ENCODE measurements around the gene NTMT1.
"Not testable (repeated sequence)": the region's sequence is repeated elsewhere in the genome, so short reads cannot be mapped to it uniquely, and the experiment has no call there.

Gene NTMT1

DNA sequence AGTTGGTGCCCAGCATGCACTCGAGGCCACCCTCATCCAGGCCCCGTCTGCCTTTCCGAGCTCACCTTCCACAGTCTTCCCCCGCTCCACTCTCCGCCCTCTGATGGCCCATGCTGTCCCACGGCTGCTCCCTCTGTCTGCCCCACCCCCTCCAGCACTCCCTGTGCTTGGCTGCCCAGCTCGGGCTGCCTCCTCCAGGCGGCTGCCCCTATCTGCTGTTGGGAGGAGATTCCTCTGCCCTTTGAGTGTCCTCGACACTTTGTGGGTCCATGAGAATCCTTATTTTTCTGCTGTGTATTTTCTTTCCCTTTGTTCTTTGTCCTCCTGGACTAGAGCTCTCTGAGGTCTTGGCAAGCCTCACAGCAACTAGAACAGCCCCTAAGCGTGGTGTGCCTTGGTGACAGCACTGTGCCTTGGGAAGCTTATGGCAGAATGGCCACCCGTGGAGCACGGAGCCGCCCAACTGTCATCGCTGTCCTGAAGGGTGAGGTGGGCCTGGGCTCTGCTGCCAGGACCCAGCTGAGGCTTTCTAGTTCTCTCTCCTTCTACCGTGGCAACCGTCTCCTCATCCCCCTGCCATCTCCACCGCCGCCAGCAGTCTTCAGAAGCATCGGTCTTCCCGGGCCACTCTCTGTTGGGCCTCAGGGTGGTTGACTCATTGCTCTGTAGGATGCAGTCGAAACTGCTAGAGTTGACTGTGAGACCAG lies 5.2 kb downstream of the NTMT1 start:
- Histone ChIP-seq H3K4me3 (ENCODE audit: extremely low read depth, insufficient read depth, low read length, poor library complexity, severe bottlenecking) (no peak overlapping the region), H3K9me3 (ENCODE audit: control insufficient read depth, low read length) (no peaks in the 10 kb centered on the region), H3K36me3 (ENCODE audit: control insufficient read depth, insufficient read depth, low read length) (peaks cover 84% of the 10 kb centered on the region), H3K27ac (ENCODE audit: low read depth, low read length, severe bottlenecking) (no peak overlapping the region), H3K4me1 (ENCODE audit: control insufficient read depth, insufficient read depth, low read length, poor library complexity, severe bottlenecking) (peaks cover 40% of the 10 kb centered on the region)
- 83 to 87% methylated on average over 13 to 18 of the region's 21 CpGs for WGBS, 2 experiments (ENCODE audit: insufficient coverage in 2 of 2)

DNA sequence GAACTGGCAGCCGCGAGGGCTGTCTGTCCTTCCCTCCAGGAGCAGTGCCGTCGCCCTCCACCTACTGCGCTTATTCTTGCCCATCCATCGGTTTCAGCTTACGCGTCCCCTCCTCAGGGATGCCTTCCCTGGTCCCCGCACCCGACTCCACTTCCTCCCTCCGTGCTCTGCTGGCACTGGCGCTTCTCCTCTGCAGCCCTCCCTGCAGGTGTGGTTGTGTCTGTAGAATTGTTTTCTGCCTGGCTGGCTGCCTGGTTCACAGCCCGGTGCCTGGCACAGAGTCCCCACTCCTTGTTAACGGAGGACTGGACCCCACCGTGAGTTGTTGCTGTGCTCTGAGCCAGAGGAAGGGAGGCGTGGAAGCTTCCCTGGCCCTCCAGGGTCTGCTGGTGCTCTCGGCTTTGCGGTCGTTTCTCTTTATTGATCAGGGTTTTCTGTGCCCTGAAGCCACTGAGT lies 5.7 kb downstream of the NTMT1 start:
- Histone ChIP-seq H3K27ac (ENCODE audit: low read depth, low read length, severe bottlenecking) (no peak overlapping the region), H3K9me3 (ENCODE audit: control insufficient read depth, low read length) (no peaks in the 10 kb centered on the region), H3K4me3 (ENCODE audit: extremely low read depth, insufficient read depth, low read length, poor library complexity, severe bottlenecking) (no peak overlapping the region), H3K4me1 (ENCODE audit: control insufficient read depth, insufficient read depth, low read length, poor library complexity, severe bottlenecking) (peaks cover 40% of the 10 kb centered on the region), H3K36me3 (ENCODE audit: control insufficient read depth, insufficient read depth, low read length) (peaks cover 87% of the 10 kb centered on the region)
- WGBS, 2 experiments (ENCODE audit: insufficient coverage in 2 of 2) = 90 to 91% methylated on average over 14 to 16 of the region's 19 CpGs

DNA sequence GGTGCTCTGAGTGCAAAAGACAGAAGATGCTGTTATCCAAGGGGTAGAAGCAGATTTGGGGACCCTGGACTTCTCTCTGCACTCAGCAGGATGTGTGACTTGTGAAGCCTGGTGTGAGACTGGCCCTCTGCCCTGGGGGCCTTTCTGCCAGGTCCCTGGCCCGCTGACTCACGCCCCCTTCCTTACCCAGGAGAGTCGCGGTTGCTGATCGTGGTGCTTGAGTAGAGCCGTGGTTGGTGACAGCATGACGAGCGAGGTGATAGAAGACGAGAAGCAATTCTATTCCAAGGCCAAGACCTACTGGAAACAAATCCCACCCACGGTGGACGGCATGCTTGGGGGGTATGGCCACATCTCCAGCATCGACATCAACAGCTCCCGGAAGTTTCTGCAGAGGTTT lies 6.5 kb downstream of the NTMT1 start:
- Histone ChIP-seq H3K9me3 (ENCODE audit: control insufficient read depth, low read length) (no peaks in the 10 kb centered on the region), H3K4me3 (ENCODE audit: extremely low read depth, insufficient read depth, low read length, poor library complexity, severe bottlenecking) (no peak overlapping the region), H3K4me1 (ENCODE audit: control insufficient read depth, insufficient read depth, low read length, poor library complexity, severe bottlenecking) (peaks cover 40% of the 10 kb centered on the region), H3K27ac (ENCODE audit: low read depth, low read length, severe bottlenecking) (no peak overlapping the region), H3K36me3 (ENCODE audit: control insufficient read depth, insufficient read depth, low read length) (peaks cover 92% of the 10 kb centered on the region)
- WGBS, 2 experiments (ENCODE audit: insufficient coverage in 2 of 2) = 93 to 95% methylated on average over 10 to 13 of the region's 13 CpGs

DNA sequence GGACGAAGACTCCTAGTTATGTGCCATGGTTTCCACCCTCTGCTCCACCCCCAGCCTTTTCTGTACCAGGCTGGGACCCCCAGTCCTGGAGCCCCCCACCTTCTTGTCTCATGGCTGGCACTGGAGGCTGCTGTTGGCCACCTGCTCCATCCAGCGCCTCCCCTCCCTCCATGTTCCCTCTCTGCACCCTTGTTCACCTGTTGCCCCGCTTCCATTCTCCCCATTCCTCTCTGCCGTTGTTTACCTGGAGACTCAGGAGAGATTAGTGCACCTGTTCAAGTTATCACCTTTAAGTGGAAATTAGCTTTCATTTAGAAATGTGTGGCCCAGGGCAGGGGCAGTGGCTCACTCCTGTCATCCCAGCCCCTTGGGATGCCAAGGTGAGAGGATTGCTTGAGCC lies 7.2 kb downstream of the NTMT1 start:
- no peak overlapping the region for H3K27ac ChIP-seq (ENCODE audit: low read depth, low read length, severe bottlenecking)
- H3K4me1 ChIP-seq (ENCODE audit: control insufficient read depth, insufficient read depth, low read length, poor library complexity, severe bottlenecking) = peaks cover 33% of the 10 kb centered on the region
- no peaks in the 10 kb centered on the region for H3K9me3 ChIP-seq (ENCODE audit: control insufficient read depth, low read length)
- 100% methylated on average over 3 of the region's 4 CpGs for WGBS, 2 experiments (ENCODE audit: insufficient coverage in 2 of 2)
- no peak overlapping the region for H3K4me3 ChIP-seq (ENCODE audit: extremely low read depth, insufficient read depth, low read length, poor library complexity, severe bottlenecking)
- peaks cover 92% of the 10 kb centered on the region for H3K36me3 ChIP-seq (ENCODE audit: control insufficient read depth, insufficient read depth, low read length)

DNA sequence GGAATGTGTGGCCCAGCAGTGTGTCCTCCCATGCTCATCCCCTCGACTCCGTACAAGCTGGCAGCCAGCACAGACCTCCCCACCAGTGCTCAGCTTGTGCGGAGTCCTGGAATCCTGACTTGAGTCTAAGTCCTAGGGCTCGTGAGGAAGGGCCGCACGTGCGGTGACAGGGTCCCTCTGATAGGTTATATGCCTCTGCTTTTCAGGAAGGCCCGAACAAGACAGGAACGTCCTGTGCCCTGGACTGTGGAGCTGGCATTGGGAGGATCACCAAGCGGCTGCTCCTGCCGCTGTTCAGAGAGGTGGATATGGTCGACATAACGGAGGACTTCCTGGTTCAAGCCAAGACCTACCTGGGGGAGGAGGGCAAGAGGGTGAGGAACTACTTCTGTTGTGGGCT lies 7.9 kb downstream of the NTMT1 start:
- 90 to 97% methylated on average over 11 to 13 of the region's 13 CpGs for WGBS, 2 experiments (ENCODE audit: insufficient coverage in 2 of 2)
- H3K36me3 ChIP-seq (ENCODE audit: control insufficient read depth, insufficient read depth, low read length) = peaks cover 92% of the 10 kb centered on the region

DNA sequence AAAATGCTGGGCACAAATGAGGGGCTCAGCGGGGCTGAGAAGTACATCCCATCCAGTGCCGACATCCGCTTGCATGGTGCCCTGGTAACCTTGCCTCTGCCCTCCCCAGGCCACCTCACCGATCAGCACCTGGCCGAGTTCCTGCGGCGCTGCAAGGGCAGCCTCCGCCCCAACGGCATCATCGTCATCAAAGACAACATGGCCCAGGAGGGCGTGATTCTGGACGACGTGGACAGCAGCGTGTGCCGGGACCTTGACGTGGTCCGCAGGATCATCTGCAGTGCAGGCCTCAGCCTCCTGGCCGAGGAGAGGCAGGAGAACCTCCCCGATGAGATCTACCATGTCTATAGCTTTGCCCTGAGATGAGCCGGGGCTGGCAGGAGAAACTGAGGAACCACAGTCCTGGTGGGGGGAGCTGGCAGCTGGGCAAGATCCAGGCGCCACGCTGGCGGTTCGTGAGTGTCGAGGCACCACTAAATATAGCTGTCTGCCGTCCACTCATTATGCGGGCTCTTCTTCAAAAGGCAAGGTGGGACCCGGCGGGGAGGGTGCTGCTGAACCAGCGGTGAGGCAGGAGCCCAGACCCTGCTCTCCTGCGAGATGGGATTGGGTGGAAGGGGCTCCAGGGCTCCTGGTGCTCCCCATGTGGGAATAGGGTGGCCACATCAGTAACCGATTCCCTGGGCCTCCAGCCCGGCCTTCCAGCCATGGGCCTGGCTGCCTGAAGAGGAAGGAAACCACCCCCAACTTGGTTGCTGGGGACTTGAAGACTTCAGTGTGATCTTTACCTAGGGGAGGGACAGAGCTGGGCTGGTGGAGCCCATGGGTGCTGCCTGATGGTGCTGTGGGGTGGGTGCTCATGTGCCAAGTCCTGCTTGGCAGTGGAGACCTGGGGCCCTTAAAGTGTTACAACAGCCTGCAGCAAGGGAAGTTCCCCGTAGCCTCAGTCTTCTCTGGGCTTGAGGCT lies 9.4 kb downstream of the NTMT1 start:
- Histone ChIP-seq H3K9me3 (ENCODE audit: control insufficient read depth, low read length) (no peaks in the 10 kb centered on the region), H3K4me3 (ENCODE audit: extremely low read depth, insufficient read depth, low read length, poor library complexity, severe bottlenecking) (no peak overlapping the region), H3K27ac (ENCODE audit: low read depth, low read length, severe bottlenecking) (no peak overlapping the region), H3K36me3 (ENCODE audit: control insufficient read depth, insufficient read depth, low read length) (peaks cover 93% of the 10 kb centered on the region), H3K4me1 (ENCODE audit: control insufficient read depth, insufficient read depth, low read length, poor library complexity, severe bottlenecking) (peaks cover 19% of the 10 kb centered on the region)
- WGBS, 2 experiments (ENCODE audit: insufficient coverage in 2 of 2) = 96% methylated on average over 33 to 34 of the region's 34 CpGs

More for the DNA sequence above, 7.9 kb downstream of the NTMT1 start:
- Histone ChIP-seq H3K4me3 (ENCODE audit: extremely low read depth, insufficient read depth, low read length, poor library complexity, severe bottlenecking) (no peak overlapping the region), H3K27ac (ENCODE audit: low read depth, low read length, severe bottlenecking) (no peak overlapping the region), H3K4me1 (ENCODE audit: control insufficient read depth, insufficient read depth, low read length, poor library complexity, severe bottlenecking) (peaks cover 27% of the 10 kb centered on the region), H3K9me3 (ENCODE audit: control insufficient read depth, low read length) (no peaks in the 10 kb centered on the region)

DNA sequence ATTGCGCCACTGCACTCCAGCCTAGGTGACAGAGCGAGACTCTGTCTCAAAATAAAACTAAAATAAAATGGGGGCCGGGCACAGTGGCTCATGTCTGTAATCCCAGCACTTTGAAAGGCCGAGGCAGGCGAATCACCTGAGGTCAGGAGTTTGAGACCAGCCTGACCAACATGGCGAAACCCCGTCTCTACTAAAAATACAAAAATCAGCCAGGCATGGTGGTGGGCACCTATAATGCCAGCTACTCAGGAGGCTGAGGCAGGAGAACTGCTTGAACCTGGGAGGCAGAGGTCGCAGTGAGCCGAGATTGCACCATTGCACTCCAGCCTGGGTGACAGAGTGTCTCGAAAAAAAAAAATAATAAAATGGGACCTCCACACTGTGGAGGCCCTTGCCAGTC lies 10.4 kb downstream of the NTMT1 start:
- WGBS, 2 experiments (ENCODE audit: insufficient coverage in 2 of 2) = 88 to 94% methylated on average over 4 to 10 of the region's 10 CpGs
- not testable (repeated sequence) for H3K4me3 ChIP-seq (ENCODE audit: extremely low read depth, insufficient read depth, low read length, poor library complexity, severe bottlenecking)
- H3K36me3 ChIP-seq (ENCODE audit: control insufficient read depth, insufficient read depth, low read length) = peaks cover 84% of the 10 kb centered on the region

DNA sequence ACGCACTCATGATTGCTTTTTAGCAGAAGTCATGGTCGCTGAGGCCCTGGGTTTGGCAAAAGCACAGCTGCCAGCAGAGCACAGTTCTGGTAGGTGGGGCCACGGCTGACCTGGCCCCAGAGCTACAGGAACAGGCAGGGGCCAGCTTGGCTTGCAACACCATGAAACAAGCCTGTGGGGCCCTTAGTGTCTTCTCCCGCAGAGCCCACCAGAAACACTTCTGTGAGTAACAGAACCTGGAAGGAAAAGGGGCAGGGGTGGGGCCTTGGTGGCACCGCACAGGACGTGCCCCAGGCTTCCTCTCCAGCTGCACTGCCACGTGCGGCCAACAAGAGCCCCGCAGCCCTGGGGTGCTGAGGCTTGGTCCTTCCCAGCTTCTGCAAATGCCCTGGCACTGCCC lies 11.1 kb downstream of the NTMT1 start:
- WGBS, 2 experiments (ENCODE audit: insufficient coverage in 2 of 2) = 91 to 92% methylated on average over 4 to 8 of the region's 9 CpGs
- Histone ChIP-seq H3K27ac (ENCODE audit: low read depth, low read length, severe bottlenecking) (no peak overlapping the region), H3K9me3 (ENCODE audit: control insufficient read depth, low read length) (no peaks in the 10 kb centered on the region), H3K4me3 (ENCODE audit: extremely low read depth, insufficient read depth, low read length, poor library complexity, severe bottlenecking) (no peak overlapping the region), H3K4me1 (ENCODE audit: control insufficient read depth, insufficient read depth, low read length, poor library complexity, severe bottlenecking) (peaks cover 9% of the 10 kb centered on the region), H3K36me3 (ENCODE audit: control insufficient read depth, insufficient read depth, low read length) (peaks cover 78% of the 10 kb centered on the region)

More for the DNA sequence above, 10.4 kb downstream of the NTMT1 start:
- H3K9me3 ChIP-seq (ENCODE audit: control insufficient read depth, low read length); H3K27ac ChIP-seq (ENCODE audit: low read depth, low read length, severe bottlenecking): not testable (repeated sequence)
- H3K4me1 ChIP-seq (ENCODE audit: control insufficient read depth, insufficient read depth, low read length, poor library complexity, severe bottlenecking) = peaks cover 17% of the 10 kb centered on the region

DNA sequence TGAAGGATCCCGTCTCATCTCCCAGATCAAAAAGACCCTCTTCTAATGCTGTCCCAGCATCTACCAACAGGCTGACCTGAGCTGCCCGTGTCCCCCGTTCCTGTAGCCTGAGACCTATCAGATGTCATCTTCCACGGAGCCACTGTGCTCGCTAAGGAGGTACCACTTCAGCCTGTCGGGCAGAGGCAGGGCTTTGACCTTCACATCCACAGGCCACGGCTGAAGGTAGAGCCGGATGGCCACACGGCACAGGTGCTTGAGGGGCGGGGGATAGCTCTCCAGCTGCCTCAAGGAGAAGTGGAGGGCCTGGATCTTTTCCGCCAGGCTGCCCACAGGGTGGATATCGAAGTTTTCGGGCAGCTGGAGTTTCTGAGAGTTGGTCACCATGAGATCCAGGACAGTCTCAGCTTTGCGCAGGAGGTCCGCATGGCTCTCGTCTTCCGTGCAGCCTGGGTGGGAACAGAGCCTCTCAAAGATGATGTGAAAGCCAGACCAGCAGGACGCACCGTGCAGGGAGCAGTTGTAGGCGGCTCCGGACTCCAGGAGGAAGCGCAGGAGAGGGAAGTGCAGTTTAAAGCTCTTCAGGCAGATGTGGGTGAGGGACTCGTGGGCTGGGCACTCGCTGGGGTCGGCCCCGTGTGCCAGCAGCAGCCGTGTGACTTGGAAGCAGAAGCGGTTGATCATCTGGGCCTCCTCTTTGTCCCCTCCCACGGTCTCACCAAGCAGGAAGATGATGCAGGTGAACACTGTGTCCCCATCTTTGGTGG lies 11.9 kb downstream of the NTMT1 start:
- WGBS, 2 experiments (ENCODE audit: insufficient coverage in 2 of 2) = 91 to 93% methylated on average over 29 of the region's 29 CpGs
- Histone ChIP-seq H3K4me3 (ENCODE audit: extremely low read depth, insufficient read depth, low read length, poor library complexity, severe bottlenecking) (no peak overlapping the region), H3K27ac (ENCODE audit: low read depth, low read length, severe bottlenecking) (no peak overlapping the region), H3K36me3 (ENCODE audit: control insufficient read depth, insufficient read depth, low read length) (peaks cover 70% of the 10 kb centered on the region), H3K4me1 (ENCODE audit: control insufficient read depth, insufficient read depth, low read length, poor library complexity, severe bottlenecking) (peaks cover 8% of the 10 kb centered on the region), H3K9me3 (ENCODE audit: control insufficient read depth, low read length) (no peaks in the 10 kb centered on the region)

DNA sequence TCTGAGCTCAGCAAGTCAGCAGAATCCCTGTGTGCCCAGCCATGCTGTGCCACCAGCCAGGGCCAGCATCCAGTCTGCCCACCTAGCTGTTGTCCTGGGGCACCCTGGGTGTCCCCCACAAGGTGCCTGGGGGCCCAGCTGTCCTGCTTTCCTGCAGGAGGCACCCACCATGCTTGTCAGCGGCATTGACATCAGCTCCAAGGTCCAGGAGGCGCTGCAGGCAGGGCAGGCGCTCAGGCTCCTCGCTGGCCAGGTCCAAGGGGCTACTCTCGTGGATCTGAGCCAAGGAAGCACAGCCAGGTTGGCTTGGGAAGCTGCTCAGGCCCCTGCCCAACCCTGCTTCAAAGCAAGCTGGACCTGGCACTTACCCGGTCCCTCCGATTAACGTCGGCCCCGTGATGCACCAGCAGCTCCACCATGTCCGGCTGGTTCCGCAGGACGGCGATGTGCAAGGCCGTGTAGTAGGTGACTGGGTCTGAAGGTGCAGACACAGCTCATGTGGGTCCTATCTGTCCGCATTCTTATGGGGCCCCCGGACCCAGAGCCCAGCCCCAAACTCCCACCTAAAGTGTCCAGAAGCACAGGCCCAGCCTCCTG lies 13.2 kb downstream of the NTMT1 start:
- H3K27ac ChIP-seq (ENCODE audit: low read depth, low read length, severe bottlenecking) = no peak overlapping the region
- H3K9me3 ChIP-seq (ENCODE audit: control insufficient read depth, low read length) = no peaks in the 10 kb centered on the region
- H3K4me3 ChIP-seq (ENCODE audit: extremely low read depth, insufficient read depth, low read length, poor library complexity, severe bottlenecking) = no peak overlapping the region
- H3K4me1 ChIP-seq (ENCODE audit: control insufficient read depth, insufficient read depth, low read length, poor library complexity, severe bottlenecking) = peaks cover 8% of the 10 kb centered on the region
- 95 to 97% methylated on average over 16 to 17 of the region's 17 CpGs for WGBS, 2 experiments (ENCODE audit: insufficient coverage in 2 of 2)
- peaks cover 58% of the 10 kb centered on the region for H3K36me3 ChIP-seq (ENCODE audit: control insufficient read depth, insufficient read depth, low read length)
